ENCODE measurements around the gene DIP2B.
"Not testable (repeated sequence)": the region's sequence is repeated elsewhere in the genome, so short reads cannot be mapped to it uniquely, and the experiment has no call there.

Gene DIP2B

GRCh38 chr12:50517421-50518048 lies 12.8 kb downstream of the DIP2B start:
- DNase-seq (ENCODE audit: low read depth, low spot score), result peak; percentile 37

DNA sequence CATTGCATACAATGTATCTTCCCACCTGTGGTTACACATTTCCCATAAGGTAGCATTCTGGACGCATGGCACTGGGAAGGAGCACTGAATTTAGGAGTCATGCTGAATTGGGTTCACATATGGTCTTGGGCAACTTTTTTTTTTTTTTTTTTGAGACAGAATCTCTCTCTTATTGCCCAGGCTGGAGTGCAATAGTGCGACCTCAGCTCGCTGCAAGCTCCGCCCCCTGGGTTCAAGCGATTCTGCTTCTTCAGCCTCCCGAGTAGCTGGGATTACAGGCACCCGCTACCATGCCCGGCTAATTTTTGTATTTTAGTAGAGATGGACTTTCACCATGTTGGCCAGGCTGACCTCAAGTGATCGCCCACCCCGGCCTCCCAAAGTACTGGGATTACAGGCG lies 13.3 kb downstream of the DIP2B start:
- DNase-seq (ENCODE audit: low read depth, low spot score), result no peak
- H3K27ac ChIP-seq, result peak overlapping the region; percentile 81

More at GRCh38 chr12:50517421-50518048, 12.8 kb downstream of the DIP2B start:
- H3K27ac ChIP-seq, result peak overlapping the region; percentile 81

DNA sequence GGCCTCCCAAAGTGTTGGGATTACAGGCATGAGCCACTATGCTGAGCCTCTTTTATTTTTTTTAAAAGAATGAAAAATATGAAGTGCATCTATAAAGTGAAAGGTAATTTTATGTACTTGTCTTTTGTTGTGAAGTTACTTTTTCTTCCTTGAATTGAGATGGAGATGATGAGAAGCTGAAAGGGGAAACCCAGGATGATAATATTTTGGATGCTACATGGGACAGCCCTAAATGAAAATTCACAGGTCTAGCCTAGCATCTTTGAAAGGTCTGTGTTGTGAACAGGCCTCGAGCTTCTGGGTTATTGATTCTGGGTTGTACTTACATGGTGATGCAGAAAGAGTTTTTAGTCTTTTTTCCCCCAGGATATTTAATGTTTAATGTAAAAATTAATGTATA lies 14.6 kb downstream of the DIP2B start:
- no peak overlapping the region for H3K27ac ChIP-seq
- no peak for DNase-seq (ENCODE audit: low read depth, low spot score)

DNA sequence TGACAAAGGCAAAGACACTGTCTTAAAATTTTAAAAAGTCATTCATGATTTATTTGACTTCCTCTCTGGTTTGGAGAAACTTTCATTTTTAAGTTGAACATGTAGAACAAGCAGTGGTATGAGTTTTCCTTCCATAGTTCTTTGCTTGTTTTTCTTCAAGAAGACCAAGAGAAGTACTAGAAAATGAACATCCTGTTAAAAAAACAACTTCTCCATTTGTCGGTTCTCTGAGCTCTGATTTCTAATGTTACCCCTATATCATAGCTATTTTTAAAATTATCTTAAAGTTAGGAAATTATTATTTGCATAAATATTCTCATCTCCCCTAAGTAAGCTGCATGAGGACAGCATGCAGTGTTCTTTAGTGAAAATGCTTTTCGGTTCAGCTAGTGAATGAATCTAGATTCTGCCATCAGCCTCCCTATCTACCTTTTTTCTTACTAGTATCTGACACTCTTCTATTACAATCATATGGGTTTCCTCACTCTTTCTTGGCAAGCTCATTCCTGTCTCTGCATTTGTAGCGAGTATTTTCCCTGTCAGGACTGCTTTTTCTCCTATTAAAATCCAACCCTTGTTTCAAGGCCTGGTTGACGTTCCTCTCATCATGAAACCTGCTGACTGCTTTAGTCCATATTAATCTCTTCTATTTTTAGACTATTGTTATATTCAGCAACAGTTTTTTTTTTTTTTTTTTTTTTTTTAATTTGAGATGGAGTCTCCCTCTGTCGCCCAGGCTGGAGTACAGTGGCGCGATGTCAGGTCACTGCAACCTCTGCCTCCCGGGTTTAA lies 15.8 kb downstream of the DIP2B start:
- H3K27ac ChIP-seq, result no peak overlapping the region
- DNase-seq (ENCODE audit: low read depth, low spot score), result no peak

DNA sequence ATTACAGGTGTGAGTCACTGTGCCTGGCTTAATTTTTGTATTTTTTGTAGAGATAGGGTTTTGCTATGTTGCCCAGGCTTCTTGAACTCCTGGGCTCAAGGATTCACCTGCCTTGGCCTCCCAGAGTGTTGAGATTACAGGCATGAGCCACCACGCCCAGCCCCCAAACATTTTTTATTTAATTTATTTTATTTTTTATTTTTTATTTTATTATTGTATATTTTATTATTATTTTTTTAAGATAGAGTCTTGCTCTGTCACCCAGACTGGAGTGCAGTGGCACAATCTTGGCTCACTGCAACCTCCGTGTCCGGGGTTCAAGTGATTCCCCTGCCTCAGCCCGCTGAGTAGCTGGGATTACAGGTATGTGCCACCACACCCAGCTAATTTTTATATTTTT lies 17.0 kb downstream of the DIP2B start:
- not testable (repeated sequence) for H3K27ac ChIP-seq; DNase-seq (ENCODE audit: low read depth, low spot score)

DNA sequence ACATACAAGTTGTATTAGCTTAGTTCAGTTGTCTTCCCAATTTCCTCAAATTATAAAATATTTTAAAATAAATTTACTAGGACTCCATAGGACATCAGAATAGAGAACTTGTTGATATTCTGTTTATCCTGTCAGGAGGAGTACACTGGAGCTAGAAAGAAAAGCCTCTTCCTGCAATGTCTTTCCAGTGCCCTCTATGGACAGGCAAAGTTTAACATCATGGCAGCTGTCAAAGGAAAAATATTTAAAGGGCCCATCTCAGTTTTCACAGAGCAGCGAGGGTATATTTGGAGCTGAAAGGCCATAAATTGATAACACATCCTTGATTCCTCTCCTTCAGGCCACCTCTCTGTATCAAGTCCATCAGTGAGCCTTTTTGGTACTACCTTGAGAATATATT lies 19.0 kb downstream of the DIP2B start:
- DNase-seq (ENCODE audit: low read depth, low spot score), result no peak
- H3K27ac ChIP-seq, result peak overlapping the region; percentile 17

DNA sequence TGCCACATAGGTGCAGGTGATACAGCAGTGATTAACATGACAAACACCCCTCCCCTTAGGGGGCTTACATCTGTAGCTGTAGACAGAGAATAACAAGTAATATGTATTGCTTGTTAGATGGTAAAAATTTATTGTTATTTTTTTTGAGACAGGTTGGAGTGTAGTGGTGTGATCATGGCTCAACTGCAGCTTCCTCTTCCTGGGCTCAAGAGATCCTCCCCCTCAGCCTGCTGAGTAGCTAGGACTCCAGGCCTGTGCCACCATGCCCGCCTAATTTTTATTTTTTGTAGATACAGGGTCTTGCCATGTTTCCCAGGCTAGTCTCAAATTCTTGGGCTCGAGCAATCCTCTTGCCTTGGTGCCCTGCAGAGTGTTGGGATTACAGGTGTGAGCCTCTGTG lies 19.8 kb downstream of the DIP2B start:
- no peak overlapping the region for H3K27ac ChIP-seq
- DNase-seq (ENCODE audit: low read depth, low spot score), result no peak

- H3K27ac ChIP-seq, result no peak overlapping the region
- DNase-seq (ENCODE audit: low read depth, low spot score), result no peak
These were observed 20.6 kb downstream of the DIP2B start for GRCh38 chr12:50525422-50525821.

- no peak overlapping the region for H3K27ac ChIP-seq
- DNase-seq (ENCODE audit: low read depth, low spot score), result no peak
These were observed 22.6 kb downstream of the DIP2B start for GRCh38 chr12:50527359-50527726.

GRCh38 chr12:50528800-50529199 lies 24.0 kb downstream of the DIP2B start:
- H3K27ac ChIP-seq, result peak overlapping the region; percentile 100
- DNase-seq (ENCODE audit: low read depth, low spot score), result no peak

- H3K27ac ChIP-seq, result peak overlapping the region; percentile 100
These were observed 24.6 kb downstream of the DIP2B start for GRCh38 chr12:50529345-50529744.

GRCh38 chr12:50530532-50530931 lies 25.7 kb downstream of the DIP2B start:
- no peak for DNase-seq (ENCODE audit: low read depth, low spot score)
- H3K27ac ChIP-seq, result peak overlapping the region; percentile 100

More at GRCh38 chr12:50529345-50529744, 24.6 kb downstream of the DIP2B start:
- DNase-seq (ENCODE audit: low read depth, low spot score), result no peak

- H3K27ac ChIP-seq, result peak overlapping the region; percentile 100
These were observed 28.4 kb downstream of the DIP2B start for GRCh38 chr12:50533203-50533584.

DNA sequence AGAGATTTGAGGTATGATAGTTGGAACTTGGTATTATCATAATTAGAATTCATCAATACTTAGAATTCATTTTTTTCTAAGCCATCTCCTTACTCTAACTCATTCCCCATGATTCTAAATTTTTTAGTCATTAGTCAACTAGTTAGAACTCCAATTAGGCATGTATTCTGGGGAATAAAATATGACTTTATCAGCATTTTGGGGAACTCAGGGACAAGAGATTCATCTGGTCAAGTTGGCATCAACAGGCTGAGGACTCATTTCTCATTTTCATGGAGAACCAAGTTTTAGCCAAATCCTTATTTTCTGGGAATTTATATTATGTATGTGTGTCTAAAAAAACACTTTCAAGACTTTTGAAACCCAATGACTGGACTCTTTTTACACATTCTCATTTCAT lies 29.2 kb downstream of the DIP2B start:
- H3K27ac ChIP-seq, result peak overlapping the region; percentile 100
- DNase-seq (ENCODE audit: low read depth, low spot score), result no peak

More at GRCh38 chr12:50533203-50533584, 28.4 kb downstream of the DIP2B start:
- no peak for DNase-seq (ENCODE audit: low read depth, low spot score)

GRCh38 chr12:50536831-50537537 lies 32.2 kb downstream of the DIP2B start:
- peak overlapping the region; percentile 63 for H3K27ac ChIP-seq
- DNase-seq (ENCODE audit: low read depth, low spot score), result no peak

- DNase-seq (ENCODE audit: low read depth, low spot score), result peak; percentile 74
- H3K27ac ChIP-seq, result peak overlapping the region; percentile 63
These were observed 32.7 kb downstream of the DIP2B start for GRCh38 chr12:50537538-50537919.

DNA sequence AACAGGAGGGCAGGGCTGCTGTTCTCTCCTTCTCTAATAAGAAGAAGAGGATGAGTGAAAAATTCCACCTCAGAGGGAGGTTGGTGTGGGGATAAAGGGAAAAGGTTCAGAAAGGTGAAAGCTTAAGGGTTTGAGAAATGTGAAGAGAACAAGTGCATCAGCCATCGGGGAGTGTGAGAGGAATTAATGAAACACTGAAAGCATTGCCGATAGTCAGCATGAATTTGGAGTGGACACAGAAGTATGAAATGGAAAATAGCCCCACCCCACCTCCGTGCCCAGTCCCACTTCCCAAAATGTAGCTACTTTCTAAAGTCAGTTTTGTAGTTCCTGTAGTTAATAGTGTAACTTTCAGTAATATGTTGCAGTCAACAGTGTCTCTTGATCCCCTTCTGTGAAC lies 33.4 kb downstream of the DIP2B start:
- H3K27ac ChIP-seq, result peak overlapping the region; percentile 63
- DNase-seq (ENCODE audit: low read depth, low spot score), result no peak

GRCh38 chr12:50541139-50541538 lies 36.4 kb downstream of the DIP2B start:
- DNase-seq (ENCODE audit: low read depth, low spot score), result no peak
- H3K27ac ChIP-seq, result peak overlapping the region; percentile 95

DNA sequence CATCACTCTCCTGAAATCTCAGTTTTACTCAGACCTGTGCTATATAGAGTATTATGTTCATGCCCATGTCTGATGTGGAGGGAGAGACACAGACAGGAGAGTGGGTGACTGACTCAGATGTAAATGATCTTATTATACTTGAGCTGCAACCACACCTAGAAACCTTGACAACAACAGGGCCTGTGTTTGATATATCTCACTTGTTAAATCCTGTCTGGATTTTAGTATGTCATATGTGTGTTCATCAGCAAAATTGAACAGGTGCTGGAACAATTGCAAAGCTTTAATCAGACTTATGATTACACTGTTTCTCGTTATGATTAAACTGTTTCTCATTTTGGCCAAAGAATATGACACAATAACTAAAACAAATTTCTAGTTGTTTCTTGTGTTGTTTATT lies 37.7 kb downstream of the DIP2B start:
- H3K27ac ChIP-seq, result peak overlapping the region; percentile 95
- DNase-seq (ENCODE audit: low read depth, low spot score), result peak; percentile 99

- DNase-seq (ENCODE audit: low read depth, low spot score), result not testable (repeated sequence)
- peak overlapping the region; percentile 95 for H3K27ac ChIP-seq
These were observed 38.4 kb downstream of the DIP2B start for GRCh38 chr12:50543188-50543587.

- DNase-seq (ENCODE audit: low read depth, low spot score), result no peak
- peak overlapping the region; percentile 48 for H3K27ac ChIP-seq
These were observed 40.4 kb downstream of the DIP2B start for GRCh38 chr12:50545213-50545612.

Measured in epithelial cell of prostate (primary cell).